ENCODE results near the gene MTHFD1L.

DNA sequence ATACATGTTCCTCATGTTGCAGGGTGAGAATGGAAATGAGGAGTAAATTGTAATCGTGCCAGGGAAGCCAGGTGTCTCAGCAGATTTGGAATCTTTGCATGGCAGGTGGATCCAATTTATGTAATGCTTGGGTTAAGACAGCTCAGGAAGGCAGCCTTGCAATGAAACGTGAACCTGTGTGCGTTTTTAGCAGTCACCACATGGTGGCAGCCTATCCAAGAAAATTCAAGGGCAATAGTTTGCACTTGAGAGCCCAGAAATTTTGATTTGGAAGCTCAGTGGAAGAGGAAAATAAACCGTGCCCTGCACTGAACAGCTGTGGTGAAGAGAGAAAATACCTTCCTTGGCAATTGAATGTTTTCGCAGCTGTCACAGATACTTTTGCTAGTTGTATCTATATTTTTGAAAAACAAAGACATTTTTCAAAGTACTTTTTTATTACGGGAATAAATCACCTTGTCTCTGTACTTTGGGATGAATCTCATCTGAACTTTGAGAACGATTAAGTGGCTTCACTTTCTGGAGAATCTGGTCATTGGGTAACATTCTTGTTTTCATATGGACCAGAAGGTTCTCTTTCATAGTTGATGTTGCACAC, 26.5 kb downstream of the MTHFD1L start:
- TF ChIP-seq CTCF (IDR thresholded peaks at IDR 0.05) (peak; percentile 78 to 94 (median 82)), POLR2AphosphoS5 (IDR thresholded peaks at IDR 0.05) (peak in 1 of 4 donors; percentile 11), EP300 (IDR thresholded peaks at IDR 0.05) (no peak), POLR2A (IDR thresholded peaks at IDR 0.05) (no peak)
